Kasumi-1 (cell line): ENCODE results near the gene R3HCC1L.
"Not testable (repeated sequence)": the region's sequence is repeated elsewhere in the genome, so short reads cannot be mapped to it uniquely, and the experiment has no call there.

ENCODE experiments used
- DNase-seq, 2 experiments: peaks; one replicate each; lab custom pipeline; 2025; lab: John Stamatoyannopoulos, UW

R3HCC1L gene

DNA sequence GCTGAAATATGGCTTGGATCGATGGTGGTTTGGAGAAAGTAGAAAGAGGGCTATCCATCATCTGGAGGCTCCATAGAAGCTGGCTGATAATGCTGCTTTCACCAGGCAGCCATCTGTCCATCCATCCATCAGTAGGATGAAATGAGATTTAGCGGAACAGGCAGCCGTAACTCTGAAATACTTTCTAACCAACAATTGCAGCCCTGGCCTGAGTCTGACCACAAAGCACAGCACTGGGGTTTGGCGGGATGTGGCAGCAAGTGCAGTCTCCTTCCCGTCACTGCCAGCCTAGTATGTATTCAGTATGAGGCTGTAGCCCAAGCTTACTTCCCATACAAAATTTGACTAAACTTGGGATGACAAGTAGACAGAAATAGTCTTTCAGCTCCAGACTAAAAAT is 38.0 kb downstream of the R3HCC1L start:
- no peak for DNase-seq

DNA sequence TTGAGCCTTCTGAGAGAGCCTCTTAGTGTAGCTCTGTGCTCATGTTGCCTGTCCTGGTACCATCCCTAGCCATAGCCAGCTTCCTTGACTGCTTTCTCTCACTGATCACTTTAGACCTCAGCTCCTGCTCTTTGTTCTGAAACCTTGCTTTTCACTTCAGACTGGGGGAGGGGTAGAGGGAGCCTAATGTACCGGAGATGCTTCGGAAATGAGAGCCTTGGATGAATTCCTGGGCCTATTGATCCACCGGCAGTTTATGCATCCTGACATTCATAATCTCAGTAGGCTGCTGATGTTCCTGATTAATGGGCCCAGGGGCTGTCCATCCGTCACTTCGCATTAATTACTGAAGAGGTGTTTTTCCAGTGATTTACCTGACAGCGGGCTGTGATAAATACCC is 38.8 kb downstream of the R3HCC1L start:
- DNase-seq: no peak

DNA sequence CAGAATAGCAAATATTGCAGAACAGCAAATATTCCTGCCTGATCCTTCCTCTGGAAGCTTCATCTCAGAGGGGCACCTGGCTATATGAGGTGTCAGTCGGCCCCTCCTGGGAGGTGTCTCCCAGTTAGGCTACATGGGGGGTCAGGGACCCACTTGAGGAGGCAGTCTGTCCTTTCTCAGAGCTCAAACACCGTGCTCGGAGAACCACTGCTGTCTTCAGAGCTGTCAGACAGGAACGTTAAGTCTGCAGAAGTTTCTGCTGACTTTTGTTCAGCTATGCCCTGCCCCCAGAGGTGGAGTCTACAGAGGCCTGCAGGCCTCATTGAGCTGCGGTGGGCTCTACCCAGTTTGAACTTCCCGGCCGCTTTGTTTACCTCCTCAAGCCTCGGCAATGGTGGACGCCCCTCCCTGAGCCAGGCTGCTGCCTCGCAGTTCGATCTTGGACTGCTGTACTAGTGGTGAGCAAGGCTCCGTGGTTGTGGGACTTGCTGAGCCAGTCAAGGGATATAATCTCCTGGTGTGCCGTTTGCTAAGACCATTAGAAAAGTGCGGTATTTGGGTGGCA is 48.0 kb downstream of the R3HCC1L start:
- DNase-seq: not testable (repeated sequence)

GRCh38 chr10:98186681-98187080 is 52.2 kb downstream of the R3HCC1L start:
- DNase-seq: no peak

DNA sequence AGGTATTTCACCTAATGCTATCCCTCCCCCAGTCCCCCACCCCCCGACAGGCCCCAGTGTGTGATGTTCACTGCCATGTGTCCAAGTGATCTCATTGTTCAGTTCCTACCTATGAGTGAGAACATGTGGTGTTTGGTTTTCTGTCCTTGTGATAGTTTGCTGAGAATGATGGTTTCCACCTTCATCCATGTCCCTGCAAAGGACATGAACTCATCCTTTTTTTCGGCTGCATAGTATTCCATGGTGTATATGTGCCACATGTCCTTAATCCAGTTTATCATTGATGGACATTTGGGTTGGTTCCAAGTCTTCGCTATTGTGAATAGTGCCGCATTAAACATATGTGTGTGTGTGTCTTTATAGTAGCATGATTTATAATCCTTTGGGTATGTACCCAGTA is 56.3 kb downstream of the R3HCC1L start:
- DNase-seq: not testable (repeated sequence)

- no peak for DNase-seq
Measured at GRCh38 chr10:98193037-98193436, 58.6 kb downstream of the R3HCC1L start.

DNA sequence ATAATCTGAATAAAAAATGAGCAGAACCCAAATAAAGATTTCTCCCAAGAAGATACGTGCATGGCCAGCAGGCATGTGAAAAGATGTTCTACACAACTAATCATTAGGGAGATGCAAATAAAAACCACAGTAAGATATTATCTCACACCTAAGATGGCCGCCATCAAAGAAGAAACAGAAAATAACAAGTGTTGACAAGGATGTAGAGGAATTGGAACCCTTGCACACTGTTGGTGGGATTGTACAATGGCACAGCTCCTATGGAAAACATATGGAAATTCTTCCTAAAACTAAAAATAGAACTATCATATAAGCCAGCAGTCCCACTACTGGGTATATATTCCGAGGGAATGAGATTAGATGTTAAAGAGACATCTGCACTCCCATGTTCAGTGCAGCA is 60.2 kb downstream of the R3HCC1L start:
- DNase-seq: no peak

DNA sequence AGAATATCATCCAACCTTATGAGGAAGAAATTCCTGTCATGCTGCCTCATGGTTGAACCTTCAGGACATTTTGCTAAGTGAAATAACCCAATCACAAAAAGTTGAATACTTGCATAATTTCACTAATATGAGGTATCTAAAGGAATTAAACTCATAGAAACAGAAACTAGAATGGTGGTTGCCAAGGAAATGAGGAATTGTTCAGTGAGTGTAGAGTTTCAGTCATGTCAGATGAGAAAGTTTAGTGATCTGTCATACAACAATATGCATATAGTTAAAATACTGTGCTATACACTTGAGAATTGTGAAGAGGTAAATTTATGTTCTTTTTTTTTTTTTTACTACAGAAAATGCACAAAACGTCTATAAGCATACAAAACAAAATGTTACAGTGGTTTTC is 60.7 kb downstream of the R3HCC1L start:
- DNase-seq: no peak

GRCh38 chr10:98196985-98197384 is 62.5 kb downstream of the R3HCC1L start:
- no peak for DNase-seq

GRCh38 chr10:98201760-98202159 is 67.3 kb downstream of the R3HCC1L start:
- no peak for DNase-seq

- no peak for DNase-seq
Measured at GRCh38 chr10:98202378-98202777, 67.9 kb downstream of the R3HCC1L start.

DNA sequence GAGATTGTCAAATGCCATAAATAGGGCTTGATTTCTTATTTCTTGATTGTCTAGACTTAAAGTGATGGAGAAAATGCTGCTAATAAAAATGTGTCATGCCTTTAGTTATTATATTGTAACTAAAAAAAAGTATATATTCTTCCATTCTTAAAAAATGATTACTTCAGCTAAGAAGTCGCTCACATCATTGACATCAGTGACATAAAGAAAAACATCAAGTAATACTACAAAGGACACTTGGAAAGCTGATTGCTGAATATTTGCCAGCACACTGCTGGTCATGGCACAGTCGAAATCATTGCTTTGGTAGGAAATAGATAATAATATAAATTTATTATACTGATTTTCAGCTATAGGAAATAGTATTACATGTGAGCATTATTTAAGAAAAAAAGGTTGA is 70.9 kb downstream of the R3HCC1L start:
- no peak for DNase-seq

DNA sequence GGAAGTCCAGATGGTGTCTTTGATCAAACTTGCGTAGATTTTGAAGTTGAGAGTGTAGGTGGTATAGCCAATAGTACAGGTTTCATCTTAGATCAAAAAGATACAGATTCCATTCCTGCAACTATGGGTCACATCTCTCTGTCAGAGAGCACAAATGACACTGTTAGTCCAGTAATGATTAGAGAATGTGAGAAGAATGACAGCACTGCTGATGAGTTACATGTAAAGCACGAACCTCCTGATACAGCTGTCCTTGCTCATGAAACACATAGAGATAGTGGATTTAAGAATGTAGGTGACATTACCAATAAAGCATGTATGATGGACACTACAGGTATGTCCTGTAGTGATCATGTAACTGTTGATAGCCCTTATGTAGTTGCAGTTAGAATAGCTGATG is 74.5 kb downstream of the R3HCC1L start:
- DNase-seq: no peak

- DNase-seq: no peak
Measured at GRCh38 chr10:98209441-98209840, 75.0 kb downstream of the R3HCC1L start.

GRCh38 chr10:98212196-98212595 is 77.7 kb downstream of the R3HCC1L start:
- DNase-seq: no peak

DNA sequence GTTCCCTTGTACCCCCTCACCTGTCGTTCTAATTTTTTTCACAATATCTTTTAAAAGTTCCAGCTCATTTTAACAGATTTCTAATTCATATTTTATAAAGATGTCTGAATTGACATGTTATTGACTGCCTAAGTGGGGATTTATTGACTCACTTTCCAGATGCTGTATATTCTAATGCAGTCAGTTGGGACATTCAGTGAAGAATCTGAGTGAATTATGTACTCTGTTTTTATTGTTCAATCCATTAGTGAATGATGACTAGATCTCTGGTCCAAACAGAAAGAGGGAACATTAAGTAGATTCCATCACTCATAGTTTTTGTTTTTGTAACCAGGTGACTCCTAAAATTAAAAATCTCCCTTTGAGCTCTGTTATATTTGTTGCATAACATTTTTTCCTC is 79.3 kb downstream of the R3HCC1L start:
- no peak for DNase-seq

DNA sequence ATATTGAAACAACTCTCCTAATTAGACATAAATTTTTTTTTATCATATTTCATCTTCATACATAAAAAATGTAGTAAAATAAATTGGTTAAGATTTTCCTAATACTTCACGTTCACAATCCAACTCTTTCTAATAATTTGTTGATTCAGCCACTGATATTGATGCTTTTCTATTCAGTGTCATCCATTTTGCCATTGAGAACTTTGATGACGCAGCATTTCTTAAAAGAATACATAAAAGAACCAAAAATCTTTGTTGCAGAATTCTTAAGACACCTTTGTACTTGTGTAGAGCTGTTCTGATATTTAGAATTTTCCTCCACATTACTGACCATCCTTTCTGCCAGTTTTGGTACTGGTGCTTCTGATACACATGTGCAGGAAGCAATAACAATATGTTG is 80.9 kb downstream of the R3HCC1L start:
- no peak for DNase-seq

- peak; percentile 83 to 86 for DNase-seq
Measured at GRCh38 chr10:98217801-98218200, 83.3 kb downstream of the R3HCC1L start.

DNA sequence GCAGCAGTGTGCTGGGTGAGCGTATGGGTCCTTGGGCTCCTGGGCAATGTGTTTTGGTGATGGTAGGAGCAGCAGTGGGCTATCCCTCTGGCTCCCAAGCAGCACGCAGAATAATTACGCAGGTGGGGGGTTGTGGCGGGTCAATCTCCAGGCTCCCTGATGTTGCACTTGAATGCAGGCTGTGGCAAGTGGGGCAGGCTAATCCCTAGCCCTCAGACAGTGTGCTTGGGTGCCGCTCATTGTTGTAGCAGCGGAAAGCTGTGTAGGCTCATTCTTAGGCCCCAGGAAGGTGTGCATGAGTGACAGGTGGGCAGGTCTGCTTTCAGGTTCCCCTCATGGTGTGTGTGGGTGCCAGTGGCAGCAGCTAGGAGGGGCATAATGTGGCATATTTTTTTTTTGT is 89.4 kb downstream of the R3HCC1L start:
- no peak for DNase-seq

DNA sequence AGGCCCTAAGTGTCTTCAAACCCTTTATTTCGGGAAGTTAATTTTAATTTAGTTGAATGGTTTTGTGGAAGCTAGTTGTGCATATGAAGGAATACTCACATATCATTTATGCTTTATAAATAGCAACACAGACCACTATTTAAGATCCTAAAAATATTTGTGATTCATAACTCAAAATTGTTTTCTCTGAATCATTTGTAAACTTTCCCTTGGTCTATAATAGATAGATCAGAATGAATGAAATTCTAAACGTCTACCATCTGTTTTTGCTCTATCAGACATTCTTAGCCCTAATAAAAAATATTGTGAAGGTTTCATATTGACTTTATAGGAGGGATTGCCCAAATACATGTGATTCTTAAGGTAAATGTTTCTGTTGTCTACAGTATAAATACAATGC is 90.1 kb downstream of the R3HCC1L start:
- DNase-seq: no peak

- DNase-seq: no peak
Measured at GRCh38 chr10:98224996-98225395, 90.5 kb downstream of the R3HCC1L start.

- DNase-seq: no peak
Measured at GRCh38 chr10:98226508-98227144, 92.2 kb downstream of the R3HCC1L start.

DNA sequence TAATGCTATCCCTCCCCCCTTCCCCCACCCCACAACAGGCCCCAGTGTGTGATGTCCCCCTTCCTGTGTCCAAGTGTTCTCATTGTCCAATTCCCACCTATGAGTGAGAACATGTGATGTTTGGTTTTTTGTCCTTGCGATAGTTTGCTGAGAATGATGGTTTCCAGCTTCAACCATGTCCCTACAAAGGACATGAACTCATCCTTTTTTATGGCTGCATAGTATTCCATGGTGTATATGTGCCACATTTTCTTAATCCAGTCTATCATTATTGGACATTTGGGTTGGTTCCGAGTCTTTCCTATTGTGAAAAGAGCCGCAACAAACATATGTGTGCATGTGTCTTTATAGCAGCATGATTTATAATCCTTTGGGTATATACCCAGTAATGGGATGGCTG is 93.3 kb downstream of the R3HCC1L start:
- DNase-seq: not testable (repeated sequence)

DNA sequence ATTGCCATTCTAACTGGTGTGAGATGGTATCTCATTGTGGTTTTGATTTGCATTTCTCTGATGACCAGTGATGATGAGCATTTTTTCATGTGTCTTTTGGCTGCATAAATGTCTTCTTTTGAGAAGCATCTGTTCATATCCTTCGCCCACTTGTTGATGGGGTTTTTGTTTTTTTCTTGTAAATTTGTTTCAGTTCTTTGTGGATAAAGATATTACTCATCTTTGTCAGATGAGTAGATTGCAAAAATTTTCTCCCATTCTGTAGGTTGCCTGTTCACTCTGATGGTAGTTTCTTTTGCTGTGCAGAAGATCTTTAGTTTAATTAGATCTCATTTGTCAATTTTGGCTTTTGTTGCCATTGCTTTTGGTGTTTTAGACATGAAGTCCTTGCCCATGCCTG is 93.8 kb downstream of the R3HCC1L start:
- DNase-seq: not testable (repeated sequence)
